Activated naive CD8-positive, alpha-beta T cell treated with anti-CD3 and anti-CD28 coated beads for 36 hours (primary cell): Measurements from ENCODE around the gene RNF225. TPM values are rescaled to one million over a fixed set of nuclear protein-coding genes. Genes with fewer than 3 reads are reported as not detected.
A peak's percentile ranks its signal among the peaks of the same experiment; 100 is the strongest.
"Not testable (repeated sequence)": the region's sequence is repeated elsewhere in the genome, so short reads cannot be mapped to it uniquely, and the experiment has no call there.

Experiments used
- DNase-seq: peaks from one replicate; pipeline ENCODE4 v3.0.0; 2021
- H3K27ac Mint-ChIP-seq: one replicate; pipeline ENCODE4 v1.8.0; 2022; ENCODE audit warnings: mild to moderate bottlenecking, moderate library complexity, mixed read lengths
- H3K27me3 Mint-ChIP-seq: one replicate; pipeline ENCODE4 v1.8.0; 2022; ENCODE audit warnings: mild to moderate bottlenecking, mixed read lengths
- H3K36me3 Mint-ChIP-seq: one replicate; pipeline ENCODE4 v1.8.0; 2021; ENCODE audit warnings: mild to moderate bottlenecking, mixed read lengths
- H3K4me1 Mint-ChIP-seq: one replicate; pipeline ENCODE4 v1.8.0; 2021; ENCODE audit warnings: mixed read lengths
- H3K4me3 Mint-ChIP-seq: one replicate; pipeline ENCODE4 v1.8.0; 2022; ENCODE audit warnings: mild to moderate bottlenecking, moderate library complexity, mixed read lengths
- H3K9me3 Mint-ChIP-seq: one replicate; pipeline ENCODE4 v1.8.0; 2022; ENCODE audit warnings: mixed read lengths
- total RNA-seq, 2 experiments: library from RNA; stranded (reverse); gene quantifications; one replicate each; pipeline ENCODE4 v1.2.3, GENCODE V29; 2021

The RNF225 gene
- total RNA-seq, 2 experiments from 2014 or later, result 0.82 to 1.6 TPM

DNA sequence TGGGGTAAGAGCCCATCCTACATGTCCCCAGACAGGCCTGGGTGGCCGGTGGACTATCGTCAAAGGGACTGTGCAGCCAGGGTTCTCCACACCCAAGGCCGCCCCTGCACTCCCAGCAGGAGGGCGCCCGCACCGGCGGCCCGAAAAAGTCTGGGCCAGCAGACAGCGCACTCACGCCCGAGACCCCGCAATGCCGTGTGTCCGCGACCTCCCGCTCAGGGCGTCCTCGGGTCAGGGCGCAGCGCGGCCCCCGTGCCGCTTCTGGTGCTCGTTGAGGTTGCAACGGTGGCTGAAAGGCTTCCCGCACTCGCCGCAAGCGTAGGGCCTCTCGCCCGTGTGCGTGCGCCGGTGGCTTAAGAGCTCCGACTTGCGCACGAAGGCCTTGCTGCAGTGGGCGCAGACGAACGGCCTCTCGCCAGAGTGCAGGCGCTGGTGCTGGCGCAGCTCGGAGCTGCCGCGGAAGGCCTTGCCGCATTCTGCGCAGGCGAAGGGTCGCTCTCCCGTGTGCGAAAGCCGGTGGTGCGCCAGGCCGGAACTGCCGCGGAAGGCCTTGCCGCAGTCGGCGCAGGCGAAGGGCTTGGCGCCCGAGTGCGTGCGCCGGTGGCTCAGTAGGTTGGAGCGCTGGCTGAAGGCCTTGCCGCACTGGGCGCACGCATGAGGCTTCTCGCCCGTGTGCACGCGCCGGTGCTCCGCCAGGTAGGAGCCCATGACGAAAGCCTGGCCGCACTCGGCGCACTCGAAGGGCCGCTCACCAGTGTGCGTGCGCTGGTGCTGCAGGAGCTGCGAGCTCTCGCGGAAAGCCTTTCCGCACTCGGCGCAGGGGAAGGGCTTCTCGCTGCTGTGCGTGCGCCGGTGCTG lies 39.3 kb upstream of the RNF225 start:
- peaks cover 13% of the 10 kb centered on the region for H3K4me1 Mint-ChIP-seq
- no peaks in the 10 kb centered on the region for H3K9me3 Mint-ChIP-seq
- no peaks in the 10 kb centered on the region for H3K27me3 Mint-ChIP-seq
- H3K4me3 Mint-ChIP-seq, result peak overlapping the region; percentile 37
- peak; percentile 66 for DNase-seq
- peaks cover 12% of the 10 kb centered on the region for H3K36me3 Mint-ChIP-seq
- H3K27ac Mint-ChIP-seq, result peak overlapping the region; percentile 16

DNA sequence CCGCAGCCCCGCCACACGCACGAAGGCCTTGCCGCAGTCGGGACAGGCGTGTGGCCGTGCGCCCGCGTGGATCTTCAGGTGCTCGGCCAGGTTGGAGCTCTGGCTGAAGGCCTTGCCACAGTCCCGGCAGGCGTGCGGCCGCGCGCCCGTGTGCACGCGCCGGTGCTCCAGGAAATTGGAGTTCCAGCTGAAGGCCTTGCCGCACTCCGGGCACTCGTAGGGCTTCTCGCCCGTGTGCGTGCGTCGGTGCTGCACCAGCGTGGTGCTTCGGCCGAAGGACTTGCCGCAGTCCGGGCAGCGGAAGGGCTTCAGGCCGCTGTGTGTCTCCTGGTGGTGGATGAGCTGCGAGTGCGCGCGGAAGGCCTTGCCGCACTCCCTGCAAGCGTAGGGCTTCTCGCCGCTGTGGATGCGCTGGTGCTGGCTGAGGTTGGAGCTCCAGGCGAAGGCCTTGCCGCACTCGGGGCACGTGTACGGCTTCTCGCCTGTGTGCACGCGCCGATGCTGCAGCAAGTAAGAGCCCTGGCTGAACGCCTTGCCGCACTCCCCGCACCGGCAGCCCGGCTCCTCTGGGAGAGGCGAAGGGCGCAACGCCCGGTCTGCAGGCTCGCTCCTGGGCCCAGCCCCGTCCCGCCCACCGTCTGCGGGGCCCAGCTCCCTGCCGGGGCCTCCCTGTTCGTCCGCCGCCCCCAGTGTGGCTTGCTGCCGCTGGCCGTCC lies 38.5 kb upstream of the RNF225 start:
- H3K4me1 Mint-ChIP-seq, result peaks cover 19% of the 10 kb centered on the region
- no peaks in the 10 kb centered on the region for H3K27me3 Mint-ChIP-seq

DNA sequence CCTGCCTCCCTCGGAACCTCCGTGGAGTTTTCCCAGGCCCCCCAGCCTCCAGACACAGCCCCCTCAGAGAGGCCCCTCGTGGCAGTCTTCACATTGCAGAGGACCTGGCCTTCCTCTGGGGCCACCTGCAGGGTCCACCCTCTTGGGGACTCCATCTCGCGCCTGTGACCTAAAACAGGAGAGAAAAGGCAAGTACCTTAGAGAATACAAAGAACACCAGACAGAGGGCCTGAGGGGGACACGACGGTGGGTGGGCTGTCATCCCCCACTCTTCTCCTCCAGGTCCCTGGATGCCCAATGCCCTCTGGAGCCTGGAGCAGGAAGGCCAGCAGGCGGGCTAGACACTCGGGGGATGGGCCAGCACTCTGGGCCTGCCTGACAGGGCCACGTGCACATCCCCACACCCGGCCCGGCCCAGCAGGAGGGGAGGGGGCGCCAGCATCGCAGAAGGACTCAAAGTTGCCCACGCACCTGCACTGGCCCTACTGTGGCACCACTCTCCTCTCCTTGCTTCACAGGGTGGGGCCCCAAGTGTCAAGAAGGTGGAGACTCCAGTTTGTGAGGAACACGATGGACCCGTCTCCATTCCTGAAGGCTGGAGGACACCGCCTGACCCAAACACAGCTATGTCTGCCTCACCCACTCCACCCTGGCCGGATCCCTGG lies 37.8 kb upstream of the RNF225 start:
- Mint-ChIP-seq H3K9me3 (no peaks in the 10 kb centered on the region), H3K4me1 (peaks cover 20% of the 10 kb centered on the region), H3K36me3 (no peaks in the 10 kb centered on the region), H3K27me3 (no peaks in the 10 kb centered on the region), H3K4me3 (no peak overlapping the region), H3K27ac (no peak overlapping the region)
- no peak for DNase-seq

More for the DNA sequence above, 38.5 kb upstream of the RNF225 start:
- H3K4me3 Mint-ChIP-seq, result peak overlapping the region; percentile 37
- H3K36me3 Mint-ChIP-seq, result peaks cover 5% of the 10 kb centered on the region
- H3K9me3 Mint-ChIP-seq, result no peaks in the 10 kb centered on the region
- H3K27ac Mint-ChIP-seq, result no peak overlapping the region
- no peak for DNase-seq

DNA sequence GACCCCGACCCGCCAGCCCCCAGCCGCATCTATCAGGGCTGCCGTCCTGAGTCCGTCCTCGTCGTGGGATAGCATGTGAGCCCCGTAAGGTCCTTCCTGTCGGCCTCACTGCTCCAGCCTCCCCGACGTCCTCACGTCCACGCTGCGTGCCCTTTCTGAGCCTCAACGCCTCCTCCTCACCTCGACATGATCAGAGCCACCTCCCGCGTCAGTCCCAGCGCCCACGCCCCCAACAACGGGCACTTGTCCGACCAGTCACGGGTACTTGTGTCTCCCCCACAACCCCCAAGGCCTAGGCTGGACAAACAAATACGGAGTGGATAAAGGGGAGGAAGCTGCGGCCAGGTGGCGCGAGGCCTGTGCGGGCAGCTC lies 33.6 kb upstream of the RNF225 start:
- peak overlapping the region; percentile 87 for H3K4me3 Mint-ChIP-seq
- peak; percentile 65 for DNase-seq
- peak overlapping the region; percentile 94 for H3K27ac Mint-ChIP-seq
- H3K9me3 Mint-ChIP-seq, result no peaks in the 10 kb centered on the region
- H3K27me3 Mint-ChIP-seq, result no peaks in the 10 kb centered on the region
- H3K4me1 Mint-ChIP-seq, result peaks cover 14% of the 10 kb centered on the region
- H3K36me3 Mint-ChIP-seq, result no peaks in the 10 kb centered on the region

DNA sequence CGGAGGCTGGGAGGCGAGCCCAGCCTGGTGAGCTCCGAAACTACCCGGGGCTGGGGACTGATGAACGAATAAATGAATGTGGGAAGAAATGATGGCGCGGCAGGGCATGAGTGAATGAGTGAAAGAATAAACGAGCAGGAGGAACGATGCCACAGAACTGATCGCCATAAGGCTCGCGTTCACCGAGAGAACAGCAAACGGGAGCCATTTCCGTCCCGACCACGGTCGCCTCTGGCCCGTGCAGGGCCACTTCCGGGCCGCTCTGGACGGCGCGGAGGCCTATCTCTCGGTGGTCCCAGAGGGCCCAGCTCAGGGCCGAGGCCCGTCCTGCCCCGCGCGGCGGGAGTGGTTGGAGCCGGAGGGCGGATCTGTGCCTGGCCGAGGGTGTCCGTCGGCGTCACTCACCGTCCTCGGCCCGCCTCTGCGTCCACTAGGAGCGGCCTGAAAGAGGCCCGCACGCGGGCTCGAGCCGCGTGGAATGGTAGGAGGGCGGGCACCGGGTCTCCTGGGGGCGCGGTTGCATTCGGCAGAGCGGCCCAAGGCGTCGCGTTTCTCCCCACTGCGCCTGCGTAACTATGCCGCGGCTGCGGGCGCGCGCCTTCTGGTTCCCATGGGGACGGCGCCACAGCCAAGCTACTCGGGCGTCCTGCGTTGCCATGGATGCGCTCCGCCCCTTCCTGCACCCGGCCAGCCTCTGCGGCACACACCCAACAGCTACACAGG lies 33.0 kb upstream of the RNF225 start, which contains the start of gene ZNF497:
ZNF497 (minus strand) TSS at position 480 of the 723 bp plus-strand sequence. CDS start 5,116 bp downstream, outside the sequence.
- H3K4me3 Mint-ChIP-seq, result peak within 1 kb of the TSS; percentile 87
- peak within 1 kb of the TSS; percentile 94 for H3K27ac Mint-ChIP-seq
- H3K36me3 Mint-ChIP-seq, result no peaks in the 10 kb centered on the region
- H3K27me3 Mint-ChIP-seq, result no peaks in the 10 kb centered on the region
- no peaks in the 10 kb centered on the region for H3K9me3 Mint-ChIP-seq
- peak; percentile 99 for DNase-seq
- H3K4me1 Mint-ChIP-seq, result peaks cover 14% of the 10 kb centered on the region

DNA sequence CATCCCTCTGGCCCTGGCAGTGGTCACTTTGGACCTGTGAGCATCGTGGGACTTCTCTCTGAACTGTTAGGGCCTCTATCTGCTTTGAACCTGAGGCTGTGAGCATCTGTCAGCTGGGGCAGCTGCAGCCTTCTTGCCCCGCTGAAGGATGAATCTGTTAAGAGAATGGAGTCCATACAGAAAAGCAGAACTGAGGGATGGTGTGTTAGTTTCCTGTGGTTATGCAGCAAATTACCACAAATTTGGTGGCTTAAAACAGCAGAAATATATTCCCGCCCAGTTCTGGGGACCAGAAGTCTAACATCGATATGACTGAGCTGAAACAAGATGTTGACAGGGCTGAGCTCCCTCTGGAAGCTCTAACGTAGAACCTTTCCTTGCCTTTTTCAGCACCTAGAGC lies 31.3 kb upstream of the RNF225 start:
- Mint-ChIP-seq H3K4me1 (peaks cover 11% of the 10 kb centered on the region), H3K9me3 (no peaks in the 10 kb centered on the region), H3K27me3 (no peaks in the 10 kb centered on the region), H3K4me3 (no peak overlapping the region), H3K36me3 (no peaks in the 10 kb centered on the region), H3K27ac (no peak overlapping the region)
- DNase-seq, result no peak

DNA sequence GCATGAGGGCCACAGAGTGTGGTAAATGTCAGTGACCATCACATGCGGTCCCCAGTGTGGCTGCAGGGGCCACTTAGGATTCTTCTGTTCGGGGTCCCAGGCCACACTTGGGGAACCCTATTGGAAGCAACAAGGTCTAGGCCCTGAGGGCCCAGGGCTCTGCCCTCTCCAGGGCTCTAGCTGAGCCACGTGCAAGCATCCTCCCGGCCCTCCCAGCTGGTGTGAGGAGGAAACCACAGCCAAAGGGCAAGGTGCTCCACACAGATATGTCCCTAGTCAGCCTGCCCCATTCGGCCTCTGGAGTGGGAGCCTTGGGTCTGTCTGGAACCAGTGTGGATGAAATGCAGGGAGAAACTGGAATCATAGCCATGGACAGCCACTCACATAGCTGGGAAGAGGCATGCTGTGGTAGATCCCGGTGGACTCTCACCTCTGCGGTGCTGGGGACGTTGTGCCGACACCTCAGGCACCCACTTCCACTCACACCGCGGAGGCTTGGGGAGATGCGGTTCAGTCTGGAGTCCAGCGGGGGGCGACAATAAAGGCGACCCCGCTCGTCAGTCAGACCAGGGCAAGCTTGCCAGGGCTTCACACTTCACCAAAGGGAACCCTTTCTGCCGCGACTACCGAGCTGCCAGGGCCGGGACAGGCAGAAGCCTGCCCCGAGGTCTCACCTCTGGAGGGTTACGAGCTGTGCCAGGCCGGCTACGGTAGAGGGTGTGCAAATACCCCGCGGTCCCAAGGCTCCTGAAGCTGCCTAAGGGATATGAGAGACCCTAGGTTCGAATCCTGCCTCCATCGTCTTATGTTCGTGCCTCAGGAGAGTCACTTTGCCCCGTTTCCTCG lies 28.6 kb upstream of the RNF225 start:
- DNase-seq, result no peak
- no peaks in the 10 kb centered on the region for H3K36me3 Mint-ChIP-seq
- H3K27ac Mint-ChIP-seq, result no peak overlapping the region
- H3K4me1 Mint-ChIP-seq, result peaks cover 4% of the 10 kb centered on the region
- H3K4me3 Mint-ChIP-seq, result no peak overlapping the region
- H3K9me3 Mint-ChIP-seq, result no peaks in the 10 kb centered on the region
- no peaks in the 10 kb centered on the region for H3K27me3 Mint-ChIP-seq

DNA sequence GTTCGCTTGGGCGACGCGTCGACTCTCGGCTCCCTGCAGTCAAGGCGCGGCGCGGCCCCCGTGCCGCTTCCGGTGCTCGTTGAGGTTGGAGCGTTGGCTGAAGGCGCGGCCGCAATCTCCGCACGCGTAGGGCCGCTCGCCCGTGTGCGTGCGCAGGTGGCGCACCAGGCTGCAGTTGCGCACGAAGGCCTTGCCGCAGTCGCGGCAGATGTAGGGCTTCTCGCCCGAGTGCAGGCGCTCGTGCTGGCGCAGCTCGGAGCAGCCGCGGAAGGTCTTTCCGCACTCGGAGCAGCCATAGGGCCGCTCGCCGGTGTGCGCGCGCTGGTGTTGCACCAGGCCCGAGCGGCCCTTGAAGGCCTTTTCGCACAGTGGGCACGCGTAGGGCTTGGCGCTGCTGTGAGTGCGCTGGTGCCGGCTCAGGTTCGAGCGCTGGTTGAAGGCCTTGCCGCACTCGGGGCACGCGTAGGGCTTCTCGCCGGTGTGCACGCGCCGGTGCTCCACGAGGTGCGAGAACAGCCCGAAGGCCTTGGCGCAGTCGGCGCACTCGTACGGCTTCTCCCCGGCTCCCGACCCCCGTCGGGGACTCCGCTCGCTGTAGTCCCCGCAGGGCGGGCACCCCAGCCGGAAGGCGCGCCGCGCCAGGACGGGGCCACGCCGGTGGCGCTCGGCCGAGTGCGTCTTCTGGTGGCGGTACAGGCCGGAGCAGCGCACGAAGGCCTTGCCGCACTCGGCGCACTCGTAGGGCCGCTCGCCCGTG lies 27.6 kb upstream of the RNF225 start:
- no peak overlapping the region for H3K4me3 Mint-ChIP-seq
- no peak overlapping the region for H3K27ac Mint-ChIP-seq
- no peaks in the 10 kb centered on the region for H3K27me3 Mint-ChIP-seq
- no peaks in the 10 kb centered on the region for H3K36me3 Mint-ChIP-seq
- DNase-seq, result no peak
- H3K9me3 Mint-ChIP-seq, result no peaks in the 10 kb centered on the region
- peaks cover 1% of the 10 kb centered on the region for H3K4me1 Mint-ChIP-seq

DNA sequence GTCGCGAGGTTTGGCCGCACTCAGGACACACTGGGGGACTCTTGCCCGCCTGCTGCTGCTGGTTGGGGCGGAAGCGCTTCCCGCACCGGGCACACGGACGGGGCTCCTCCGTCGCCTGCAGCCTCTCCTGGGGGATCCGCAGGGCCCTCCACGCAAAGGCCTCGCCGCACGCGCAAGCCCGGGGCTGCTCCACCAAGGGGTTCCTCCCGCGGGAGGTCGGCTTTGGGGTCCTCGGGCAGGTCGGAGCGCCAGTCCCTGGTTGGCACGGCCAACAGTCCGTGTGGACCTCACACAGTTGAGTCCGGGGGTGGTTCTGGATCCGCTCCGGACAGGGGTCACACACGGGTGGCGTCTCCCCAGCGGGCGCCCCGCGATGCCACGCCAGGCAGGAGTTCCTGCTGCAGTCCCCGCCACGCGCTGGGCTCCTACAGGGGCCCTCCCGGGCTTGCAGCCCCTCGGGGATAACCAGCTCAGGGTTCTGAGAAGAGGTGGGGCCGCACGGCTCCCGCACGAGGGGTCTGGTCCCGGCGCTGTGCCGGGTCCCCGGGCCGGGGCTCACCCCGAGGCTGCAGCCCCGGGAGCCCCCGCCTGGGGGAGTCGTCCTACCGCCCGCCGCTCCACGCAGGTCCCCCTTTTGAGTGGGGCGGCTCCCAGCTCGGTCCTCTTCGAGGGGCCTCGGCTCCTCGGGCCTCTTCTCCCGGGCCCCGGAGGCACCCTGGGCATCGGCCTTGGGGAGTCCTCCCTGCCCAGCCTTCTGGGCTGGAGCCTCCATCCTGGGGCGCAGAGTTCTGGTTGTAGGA lies 26.7 kb upstream of the RNF225 start:
- Mint-ChIP-seq H3K36me3 (no peaks in the 10 kb centered on the region), H3K4me1 (no peaks in the 10 kb centered on the region), H3K4me3 (no peak overlapping the region), H3K27me3 (no peaks in the 10 kb centered on the region), H3K27ac (no peak overlapping the region), H3K9me3 (no peaks in the 10 kb centered on the region)
- no peak for DNase-seq

DNA sequence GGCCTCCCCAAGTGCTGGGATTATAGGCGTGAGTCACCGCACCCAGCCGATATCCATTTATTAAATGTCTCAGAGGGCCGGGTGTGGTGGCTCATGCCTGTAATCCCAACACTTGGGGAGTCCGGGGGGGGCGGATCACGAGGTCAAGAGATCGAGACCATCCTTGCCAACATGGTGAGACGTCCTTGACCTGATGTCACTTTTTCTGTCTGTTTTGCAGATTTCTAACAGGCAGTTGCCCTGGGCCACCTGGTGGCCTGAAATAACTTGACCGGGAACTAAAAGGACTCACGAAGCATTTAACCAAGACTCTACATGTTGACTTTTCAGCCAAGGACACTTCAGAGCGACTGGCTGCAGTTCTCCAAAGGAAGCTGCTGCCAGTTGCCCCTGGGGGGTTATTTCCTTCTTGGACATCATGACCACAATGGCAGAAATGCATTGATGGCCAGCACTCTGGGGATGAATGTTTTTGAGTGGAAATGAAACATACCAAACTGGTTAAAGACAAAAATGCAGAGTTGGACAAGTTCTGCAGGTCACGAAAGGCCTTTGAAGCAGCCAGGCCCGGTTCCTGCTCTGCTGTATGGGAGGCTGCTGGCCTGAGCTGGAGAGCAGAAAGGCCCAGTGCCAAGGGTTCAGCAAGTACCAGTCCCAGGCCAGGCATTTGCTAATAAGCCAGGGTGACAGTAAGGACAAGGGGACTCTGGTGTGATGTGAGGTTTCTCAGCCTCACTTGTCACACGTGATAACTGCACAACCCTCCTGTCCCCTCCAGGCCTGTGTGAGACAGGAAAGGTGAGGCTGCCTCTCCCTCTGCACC lies 22.9 kb upstream of the RNF225 start:
- no peak overlapping the region for H3K4me3 Mint-ChIP-seq
- H3K9me3 Mint-ChIP-seq, result no peaks in the 10 kb centered on the region
- no peaks in the 10 kb centered on the region for H3K27me3 Mint-ChIP-seq
- peaks cover 3% of the 10 kb centered on the region for H3K4me1 Mint-ChIP-seq
- no peak for DNase-seq
- no peak overlapping the region for H3K27ac Mint-ChIP-seq
- no peaks in the 10 kb centered on the region for H3K36me3 Mint-ChIP-seq

DNA sequence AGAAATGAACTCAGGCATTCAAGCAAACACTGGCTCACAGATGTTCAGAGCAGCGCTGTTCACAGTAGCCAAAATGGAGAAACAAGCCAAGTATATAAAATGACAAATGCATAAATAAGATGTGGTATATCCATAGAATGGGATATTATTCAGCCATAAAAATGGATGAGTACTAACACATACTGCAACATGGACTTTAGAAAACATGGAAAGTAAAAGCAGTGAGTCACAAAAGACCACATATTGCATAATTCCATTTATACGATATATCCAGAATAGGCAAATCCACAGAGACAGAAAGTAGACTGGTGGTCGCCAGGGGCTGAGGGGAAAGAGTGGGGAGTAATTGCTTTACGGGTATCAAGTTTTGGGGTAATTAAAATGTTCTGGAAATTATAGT lies 21.3 kb upstream of the RNF225 start:
- H3K4me1 Mint-ChIP-seq, result peaks cover 7% of the 10 kb centered on the region
- H3K36me3 Mint-ChIP-seq, result no peaks in the 10 kb centered on the region
- no peak for DNase-seq
- H3K27me3 Mint-ChIP-seq, result no peaks in the 10 kb centered on the region
- H3K9me3 Mint-ChIP-seq, result no peaks in the 10 kb centered on the region
- no peak overlapping the region for H3K27ac Mint-ChIP-seq
- no peak overlapping the region for H3K4me3 Mint-ChIP-seq

DNA sequence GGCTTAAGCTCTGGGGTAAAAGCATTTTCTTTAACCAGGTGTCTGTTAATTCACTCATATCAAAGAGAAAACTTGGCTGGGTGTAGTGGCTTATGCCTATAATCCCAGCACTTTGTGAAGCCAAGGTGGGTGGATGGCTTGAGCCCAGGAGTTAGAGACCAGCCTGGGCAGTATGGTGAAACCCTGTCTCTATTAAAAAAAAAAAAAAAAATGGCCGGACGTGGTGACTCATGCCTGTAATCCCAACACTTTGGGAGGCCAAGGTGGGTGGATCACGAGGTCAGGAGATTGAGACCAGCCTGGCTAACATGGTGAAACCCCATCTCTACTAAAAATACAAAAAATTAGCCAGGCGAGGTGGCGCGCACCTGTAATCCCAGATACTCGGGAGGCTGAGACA lies 18.7 kb upstream of the RNF225 start:
- not testable (repeated sequence) for H3K27ac Mint-ChIP-seq, H3K27me3 Mint-ChIP-seq, H3K9me3 Mint-ChIP-seq, H3K4me3 Mint-ChIP-seq, DNase-seq, H3K36me3 Mint-ChIP-seq
- H3K4me1 Mint-ChIP-seq, result peaks cover 17% of the 10 kb centered on the region
